Gastrocnemius medialis (tissue), 4 donors: Measurements from ENCODE around the gene ZBTB7C.

ENCODE experiments used
- POLR2A ChIP-seq, 2 donors: fragments of 450-650 bp; IDR thresholded peaks; one replicate each; pipeline ENCODE4 v1.6.1; 2017; ENCODE audit warnings: antibody characterized with exemption in 2 of 2, mild to moderate bottlenecking in 2 of 2, moderate library complexity in 2 of 2
- TF ChIP-seq, protein P1 (sequence below), 5 experiments: fragments of 450-650 bp in 3 of 5; fragments of 200-600 bp in 2 of 5; sonication (generic) in 2 of 5; IDR thresholded peaks in 4 of 5; conservative IDR thresholded peaks in 1 of 5; 1 replicate in 4 of 5; 2 replicates in 1 of 5; pipeline ENCODE4 v1.5.1; 2016 to 2019; ENCODE audit warnings: antibody characterized with exemption in 5 of 5, mild to moderate bottlenecking in 3 of 5, moderate library complexity in 3 of 5

DNA sequence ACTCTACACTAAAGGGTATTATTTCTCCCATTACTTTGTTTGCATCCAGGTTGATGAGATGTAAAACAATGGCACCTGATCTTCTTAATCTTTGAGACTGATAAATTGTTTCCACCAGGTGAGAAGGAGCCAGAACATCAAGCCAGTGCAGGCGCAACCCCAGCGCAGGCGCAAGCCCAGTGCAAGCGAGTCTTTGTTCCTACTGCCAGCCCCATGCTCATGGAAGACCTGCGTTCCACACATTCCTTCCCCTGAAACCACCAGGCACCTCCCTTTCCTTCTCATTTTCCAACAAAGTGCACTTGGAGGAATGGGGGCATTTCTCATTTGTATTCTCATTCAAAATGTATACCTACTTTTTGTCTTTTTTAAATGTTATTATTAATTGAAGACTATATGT is 290.0 kb downstream of the ZBTB7C start:
- no peak for TF ChIP-seq POLR2A (IDR thresholded peaks at IDR 0.05)
- TF ChIP-seq, protein P1, sequence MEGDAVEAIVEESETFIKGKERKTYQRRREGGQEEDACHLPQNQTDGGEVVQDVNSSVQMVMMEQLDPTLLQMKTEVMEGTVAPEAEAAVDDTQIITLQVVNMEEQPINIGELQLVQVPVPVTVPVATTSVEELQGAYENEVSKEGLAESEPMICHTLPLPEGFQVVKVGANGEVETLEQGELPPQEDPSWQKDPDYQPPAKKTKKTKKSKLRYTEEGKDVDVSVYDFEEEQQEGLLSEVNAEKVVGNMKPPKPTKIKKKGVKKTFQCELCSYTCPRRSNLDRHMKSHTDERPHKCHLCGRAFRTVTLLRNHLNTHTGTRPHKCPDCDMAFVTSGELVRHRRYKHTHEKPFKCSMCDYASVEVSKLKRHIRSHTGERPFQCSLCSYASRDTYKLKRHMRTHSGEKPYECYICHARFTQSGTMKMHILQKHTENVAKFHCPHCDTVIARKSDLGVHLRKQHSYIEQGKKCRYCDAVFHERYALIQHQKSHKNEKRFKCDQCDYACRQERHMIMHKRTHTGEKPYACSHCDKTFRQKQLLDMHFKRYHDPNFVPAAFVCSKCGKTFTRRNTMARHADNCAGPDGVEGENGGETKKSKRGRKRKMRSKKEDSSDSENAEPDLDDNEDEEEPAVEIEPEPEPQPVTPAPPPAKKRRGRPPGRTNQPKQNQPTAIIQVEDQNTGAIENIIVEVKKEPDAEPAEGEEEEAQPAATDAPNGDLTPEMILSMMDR (IDR thresholded peaks at IDR 0.05 in 4 of 5, conservative IDR thresholded peaks at IDR 0.05 in 1 of 5), result no peak
